OCI-LY1 (cell line): Measurements from ENCODE around the gene IL6R.

Experiments
- H2AFZ ChIP-seq: fragments of 200-600 bp; sonication (generic), shearing (Covaris generic); 2 replicates; pipeline ENCODE4 v1.6.0; 2014; ENCODE audit warnings: antibody characterized with exemption, mild to moderate bottlenecking, low read length
- H3F3A ChIP-seq: fragments of 200-600 bp; sonication (generic), shearing (Covaris generic); 2 replicates; pipeline ENCODE4 v1.6.0; 2014; ENCODE audit warnings: mild to moderate bottlenecking, antibody characterized with exemption, low read length, moderate library complexity; ENCODE audit not compliant: insufficient read depth
- H3K27ac ChIP-seq: fragments of 200-600 bp; sonication (generic); 2 replicates; pipeline ENCODE4 v1.5.1; 2014; ENCODE audit warnings: low read length, mixed run types, mild to moderate bottlenecking, low read depth; ENCODE audit not compliant: poor library complexity, severe bottlenecking
- H3K27me3 ChIP-seq: fragments of 200-600 bp; sonication (generic); 2 replicates; pipeline ENCODE4 v1.6.0; 2014; ENCODE audit warnings: antibody characterized with exemption, mild to moderate bottlenecking, low read length, moderate library complexity; ENCODE audit not compliant: insufficient read depth
- H3K36me3 ChIP-seq: fragments of 200-600 bp; sonication (generic); 2 replicates; pipeline ENCODE4 v1.6.1; 2014; ENCODE audit warnings: mild to moderate bottlenecking, antibody characterized with exemption, low read length, moderate library complexity, mixed read lengths; ENCODE audit not compliant: insufficient read depth
- H3K4me1 ChIP-seq: fragments of 200-600 bp; sonication (generic); 2 replicates; pipeline ENCODE4 v1.5.1; 2014; ENCODE audit warnings: mild to moderate bottlenecking, low read length, moderate library complexity; ENCODE audit not compliant: insufficient read depth, severe bottlenecking
- H3K4me2 ChIP-seq: fragments of 200-600 bp; sonication (generic), shearing (Covaris generic); 2 replicates; pipeline ENCODE4 v1.6.1; 2014; ENCODE audit warnings: low read length
- H3K4me3 ChIP-seq: fragments of 200-600 bp; sonication (generic); 2 replicates; pipeline ENCODE4 v1.5.1; 2014; ENCODE audit warnings: low read length, low read depth, mild to moderate bottlenecking, mixed read lengths; ENCODE audit not compliant: poor library complexity, severe bottlenecking
- H3K79me2 ChIP-seq: fragments of 200-600 bp; shearing (Covaris generic); 2 replicates; pipeline ENCODE4 v1.6.1; 2016; ENCODE audit warnings: mixed run types, low read length, mixed read lengths; ENCODE audit not compliant: insufficient read depth
- H3K9ac ChIP-seq: fragments of 200-600 bp; sonication (generic), shearing (Covaris generic); 2 replicates; pipeline ENCODE4 v1.6.1; 2014; ENCODE audit warnings: mild to moderate bottlenecking, low read length, mixed read lengths
- H3K9me2 ChIP-seq: fragments of 200-600 bp; sonication (generic), shearing (Covaris generic); 2 replicates; pipeline ENCODE4 v1.6.1; 2014; ENCODE audit warnings: low read depth, mild to moderate bottlenecking, low read length, mixed read lengths
- H3K9me3 ChIP-seq: fragments of 200-600 bp; shearing (Covaris generic); 2 replicates; pipeline ENCODE4 v1.6.1; 2014; ENCODE audit warnings: low read length, mixed read lengths
- H4K20me1 ChIP-seq: fragments of 200-600 bp; sonication (generic), shearing (Covaris generic); 2 replicates; pipeline ENCODE4 v1.6.0; 2016; ENCODE audit warnings: mild to moderate bottlenecking, low read length; ENCODE audit not compliant: insufficient read depth
- EZH2 ChIP-seq: fragments of 200-600 bp; sonication (generic), shearing (Covaris generic); IDR thresholded peaks from 2 replicates; pipeline ENCODE4 v1.8.0; 2017; ENCODE audit warnings: borderline replicate concordance, mixed run types, mild to moderate bottlenecking, antibody characterized with exemption, low read length, moderate library complexity, mixed read lengths
- TF ChIP-seq, protein P1 (sequence below): fragments of 200-600 bp; sonication (generic), shearing (Covaris generic); IDR thresholded peaks from 2 replicates; pipeline ENCODE4 v1.5.1; 2017; ENCODE audit warnings: mild to moderate bottlenecking, antibody characterized with exemption, low read length, moderate library complexity, mixed read lengths

The IL6R gene

DNA sequence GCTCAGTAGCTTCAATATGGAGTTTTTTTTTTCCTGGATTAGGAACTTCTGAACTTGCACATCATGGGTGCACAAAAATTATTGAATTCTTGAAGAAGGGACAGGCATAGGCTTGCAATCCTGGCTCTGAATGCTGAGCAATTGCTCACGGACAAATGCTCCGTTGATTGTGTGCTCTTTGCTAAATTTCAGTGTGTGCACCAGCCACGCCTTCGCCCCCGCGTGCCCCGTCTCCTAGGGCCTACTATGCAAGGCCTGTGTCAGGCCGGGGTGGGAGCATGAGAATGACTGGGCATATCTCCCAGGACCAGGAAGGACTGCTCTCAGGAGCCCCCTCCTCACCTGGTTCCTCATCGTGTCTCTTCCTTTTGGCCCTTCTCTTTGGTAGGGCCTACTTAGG, 17.4 kb downstream of the IL6R start:
- Histone ChIP-seq H2AFZ (no peak overlapping the region), H3K9me2 (no peaks in the 10 kb centered on the region), H3K36me3 (no peaks in the 10 kb centered on the region), H3K4me3 (no peak overlapping the region), H3K9me3 (no peaks in the 10 kb centered on the region), H3K79me2 (no peaks in the 10 kb centered on the region), H3K27me3 (no peaks in the 10 kb centered on the region), H3K4me1 (no peaks in the 10 kb centered on the region), H3K27ac (no peak overlapping the region), H3K4me2 (no peak overlapping the region), H4K20me1 (no peaks in the 10 kb centered on the region), H3F3A (no peaks in the 10 kb centered on the region), H3K9ac (no peak overlapping the region)
- TF ChIP-seq, protein P1, sequence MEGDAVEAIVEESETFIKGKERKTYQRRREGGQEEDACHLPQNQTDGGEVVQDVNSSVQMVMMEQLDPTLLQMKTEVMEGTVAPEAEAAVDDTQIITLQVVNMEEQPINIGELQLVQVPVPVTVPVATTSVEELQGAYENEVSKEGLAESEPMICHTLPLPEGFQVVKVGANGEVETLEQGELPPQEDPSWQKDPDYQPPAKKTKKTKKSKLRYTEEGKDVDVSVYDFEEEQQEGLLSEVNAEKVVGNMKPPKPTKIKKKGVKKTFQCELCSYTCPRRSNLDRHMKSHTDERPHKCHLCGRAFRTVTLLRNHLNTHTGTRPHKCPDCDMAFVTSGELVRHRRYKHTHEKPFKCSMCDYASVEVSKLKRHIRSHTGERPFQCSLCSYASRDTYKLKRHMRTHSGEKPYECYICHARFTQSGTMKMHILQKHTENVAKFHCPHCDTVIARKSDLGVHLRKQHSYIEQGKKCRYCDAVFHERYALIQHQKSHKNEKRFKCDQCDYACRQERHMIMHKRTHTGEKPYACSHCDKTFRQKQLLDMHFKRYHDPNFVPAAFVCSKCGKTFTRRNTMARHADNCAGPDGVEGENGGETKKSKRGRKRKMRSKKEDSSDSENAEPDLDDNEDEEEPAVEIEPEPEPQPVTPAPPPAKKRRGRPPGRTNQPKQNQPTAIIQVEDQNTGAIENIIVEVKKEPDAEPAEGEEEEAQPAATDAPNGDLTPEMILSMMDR, result no peak
- no peak for TF ChIP-seq EZH2

GRCh38 chr1:154423304-154423987, 18.3 kb downstream of the IL6R start:
- TF ChIP-seq, protein P1, result no peak
- no peak for TF ChIP-seq EZH2
- Histone ChIP-seq H3K9ac (no peak overlapping the region), H3K27me3 (no peaks in the 10 kb centered on the region), H4K20me1 (no peaks in the 10 kb centered on the region), H2AFZ (no peak overlapping the region), H3K27ac (no peak overlapping the region), H3K4me2 (no peak overlapping the region), H3K79me2 (no peaks in the 10 kb centered on the region), H3K4me1 (no peaks in the 10 kb centered on the region), H3F3A (no peaks in the 10 kb centered on the region), H3K36me3 (no peaks in the 10 kb centered on the region), H3K4me3 (no peak overlapping the region), H3K9me3 (no peaks in the 10 kb centered on the region), H3K9me2 (no peaks in the 10 kb centered on the region)

DNA sequence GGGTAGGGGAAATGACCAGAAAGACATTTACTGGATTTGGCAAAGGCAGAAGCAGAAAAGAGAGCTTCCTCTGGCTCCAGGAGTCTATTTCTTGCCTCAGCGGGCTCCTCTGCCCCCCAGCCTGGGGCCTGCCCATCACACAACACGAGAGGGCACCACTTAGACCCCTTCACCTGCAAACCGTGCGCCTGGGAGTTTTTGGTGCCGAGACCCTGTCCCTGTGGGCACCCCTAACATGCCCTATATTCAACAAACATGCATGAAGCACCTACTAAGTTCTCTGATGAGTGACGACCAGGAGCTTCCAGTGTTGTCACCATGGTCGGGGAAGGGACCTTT, 18.8 kb downstream of the IL6R start:
- no peaks in the 10 kb centered on the region for H3K36me3 ChIP-seq
- no peaks in the 10 kb centered on the region for H3K9me3 ChIP-seq
- TF ChIP-seq EZH2, result no peak
- TF ChIP-seq, protein P1, result no peak
- H3K9me2 ChIP-seq, result no peaks in the 10 kb centered on the region
- H3K79me2 ChIP-seq, result no peaks in the 10 kb centered on the region
- H3K9ac ChIP-seq, result no peak overlapping the region
- no peaks in the 10 kb centered on the region for H3F3A ChIP-seq
- no peaks in the 10 kb centered on the region for H3K27me3 ChIP-seq
- no peak overlapping the region for H3K27ac ChIP-seq
- H4K20me1 ChIP-seq, result no peaks in the 10 kb centered on the region
- no peak overlapping the region for H3K4me2 ChIP-seq
- no peak overlapping the region for H3K4me3 ChIP-seq
- H3K4me1 ChIP-seq, result no peaks in the 10 kb centered on the region
- H2AFZ ChIP-seq, result no peak overlapping the region
